Endothelial cell of umbilical vein (primary cell): ENCODE data around the gene ZNF462.

Experiments used
- EZH2 ChIP-seq: IDR thresholded peaks from 2 replicates; pipeline ENCODE4 v1.6.1; 2012; ENCODE audit warnings: borderline replicate concordance, low read depth, mild to moderate bottlenecking, moderate library complexity, low read length, inconsistent platforms; ENCODE audit not compliant: severe bottlenecking
- FOS ChIP-seq: IDR thresholded peaks from 2 replicates; pipeline ENCODE4 v1.6.1; 2011; ENCODE audit warnings: mild to moderate bottlenecking, low read length, moderate library complexity, borderline replicate concordance; ENCODE audit not compliant: insufficient read depth
- JUN ChIP-seq: IDR thresholded peaks from 2 replicates; pipeline ENCODE4 v1.6.1; 2011; ENCODE audit warnings: borderline replicate concordance, low read depth; ENCODE audit not compliant: insufficient read length, insufficient read depth
- POLR2A ChIP-seq: IDR thresholded peaks from 2 replicates; pipeline ENCODE4 v1.6.1; 2012; ENCODE audit warnings: low read depth, mild to moderate bottlenecking, control low read depth, low read length
- POLR2AphosphoS5 ChIP-seq: IDR thresholded peaks from 2 replicates; pipeline ENCODE4 v1.6.1; 2012; ENCODE audit warnings: low read depth, mild to moderate bottlenecking, control low read depth, low read length, moderate library complexity; ENCODE audit not compliant: insufficient read depth
- TF ChIP-seq, protein P1 (sequence below), 2 donors: IDR thresholded peaks; 1 replicate in 1 of 2; 2 replicates in 1 of 2; pipeline ENCODE4 v1.5.1; 2011; ENCODE audit warnings: low read length in 2 of 2, mild to moderate bottlenecking in 2 of 2, moderate library complexity in 2 of 2, control low read depth in 1 of 2, inconsistent platforms in 1 of 2, low read depth in 1 of 2; ENCODE audit not compliant: insufficient read depth in 1 of 2; ENCODE audit errors: extremely low read depth in 1 of 2

GRCh38 chr9:106872641-106873040 is 9.7 kb downstream of the ZNF462 start:
- TF ChIP-seq, protein P1, sequence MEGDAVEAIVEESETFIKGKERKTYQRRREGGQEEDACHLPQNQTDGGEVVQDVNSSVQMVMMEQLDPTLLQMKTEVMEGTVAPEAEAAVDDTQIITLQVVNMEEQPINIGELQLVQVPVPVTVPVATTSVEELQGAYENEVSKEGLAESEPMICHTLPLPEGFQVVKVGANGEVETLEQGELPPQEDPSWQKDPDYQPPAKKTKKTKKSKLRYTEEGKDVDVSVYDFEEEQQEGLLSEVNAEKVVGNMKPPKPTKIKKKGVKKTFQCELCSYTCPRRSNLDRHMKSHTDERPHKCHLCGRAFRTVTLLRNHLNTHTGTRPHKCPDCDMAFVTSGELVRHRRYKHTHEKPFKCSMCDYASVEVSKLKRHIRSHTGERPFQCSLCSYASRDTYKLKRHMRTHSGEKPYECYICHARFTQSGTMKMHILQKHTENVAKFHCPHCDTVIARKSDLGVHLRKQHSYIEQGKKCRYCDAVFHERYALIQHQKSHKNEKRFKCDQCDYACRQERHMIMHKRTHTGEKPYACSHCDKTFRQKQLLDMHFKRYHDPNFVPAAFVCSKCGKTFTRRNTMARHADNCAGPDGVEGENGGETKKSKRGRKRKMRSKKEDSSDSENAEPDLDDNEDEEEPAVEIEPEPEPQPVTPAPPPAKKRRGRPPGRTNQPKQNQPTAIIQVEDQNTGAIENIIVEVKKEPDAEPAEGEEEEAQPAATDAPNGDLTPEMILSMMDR (IDR thresholded peaks at IDR 0.05; ENCODE audit: extremely low read depth in 1 of 2, insufficient read depth in 1 of 2, low read depth in 1 of 2, low read length in 2 of 2), result no peak
- TF ChIP-seq POLR2A, result no peak
- TF ChIP-seq EZH2, result no peak
- no peak for TF ChIP-seq FOS
- no peak for TF ChIP-seq POLR2AphosphoS5
- no peak for TF ChIP-seq JUN
